ENCODE data around the gene DPP10. TPM values are rescaled to one million over a fixed set of nuclear protein-coding genes. Genes with fewer than 3 reads are reported as not detected.

DPP10 gene
- total and polyA plus RNA-seq, 2 of the 13 experiments (the other 11 are each of a cell fraction or from before 2014, with no cell fraction given), result 0.95 to 1.7 TPM

- DNase-seq (ENCODE audit: low spot score) (no peak), ATAC-seq (no peak), FAIRE-seq (no peak)
- H2AFZ ChIP-seq (ENCODE audit: low read length), result no peak overlapping the region
- H3K27ac ChIP-seq (ENCODE audit: extremely low read length, insufficient read depth, low read length), result no peak overlapping the region
- no peaks in the 10 kb centered on the region for H3K79me2 ChIP-seq (ENCODE audit: insufficient read depth, low read length)
- H3K9ac ChIP-seq (ENCODE audit: insufficient read depth, low read depth, low read length), result no peak overlapping the region
- in situ Hi-C loops (cut with HindIII; ENCODE audit: extremely low pct_ligation_motif_present, low pct_unique_long_range_greater_than_20kb), result no loop called here
- no peak overlapping the region for H3K4me3 ChIP-seq (replicated peaks in 1 of 3; ENCODE audit: insufficient read depth in 1 of 3, low read depth in 2 of 3, low read length in 3 of 3)
- no peaks in the 10 kb centered on the region for H3K27me3 ChIP-seq (ENCODE audit: control insufficient read depth in 1 of 2, insufficient read depth in 2 of 2, low read length in 2 of 2)
- no TSS peak for BruUV-seq (replicated peaks)
- H4K20me1 ChIP-seq (ENCODE audit: insufficient read depth, low read length), result no peaks in the 10 kb centered on the region
- no peaks in the 10 kb centered on the region for H3K4me1 ChIP-seq (ENCODE audit: insufficient read depth, low read length)
- ChIA-PET POLR2A (no interaction called here), CTCF (ENCODE audit: low intra/inter-chr PET ratio, low total read pairs) (no interaction called here)
- intact Hi-C loops (cut with micrococcal nuclease; ENCODE audit: unreplicated experiment), result no loop called here
- 40% methylated on average over 4 of the region's 4 CpGs for WGBS (ENCODE audit: low lambda C conversion rate)
- H3K4me2 ChIP-seq (ENCODE audit: low read depth, low read length), result no peak overlapping the region
- peaks cover 84% of the 10 kb centered on the region for H3K9me3 ChIP-seq (ENCODE audit: low read length)
- no peaks in the 10 kb centered on the region for H3K36me3 ChIP-seq (replicated peaks in 1 of 2; ENCODE audit: control insufficient read depth in 1 of 2, insufficient read depth in 2 of 2, low read length in 2 of 2)
- TF ChIP-seq ZNF142 (CRISPR knock-in tag; IDR thresholded peaks at IDR 0.05) (no peak), ASH2L (IDR thresholded peaks at IDR 0.05; ENCODE audit: insufficient read length, low read depth, low read length) (no peak), NCOA5 (CRISPR knock-in tag; IDR thresholded peaks at IDR 0.05) (no peak), NFE2L1 (CRISPR knock-in tag; IDR thresholded peaks at IDR 0.05; ENCODE audit: borderline replicate concordance) (no peak), ZNF724P (CRISPR knock-in tag; IDR thresholded peaks at IDR 0.05; ENCODE audit: borderline replicate concordance) (no peak)
These were observed 1314.8 kb downstream of the DPP10 start for GRCh38 chr2:115757286-115757685.

Measured in HepG2 (cell line).